Measurements from ENCODE around the gene NUCKS1. TPM values are rescaled to one million over a fixed set of nuclear protein-coding genes. Genes with fewer than 3 reads are reported as not detected.

The NUCKS1 gene
- total RNA-seq, 1 donor from 2014 or later, result 152 TPM

GRCh38 chr1:205672970-205673369 lies 77.0 kb downstream of the NUCKS1 start:
- Histone ChIP-seq H3K9ac (ENCODE audit: low read depth in 1 of 3, low read length in 3 of 3) (no peak overlapping the region), H3K36me3 (ENCODE audit: control insufficient read depth in 3 of 3, insufficient read depth in 3 of 3, low read length in 3 of 3) (no peaks in the 10 kb centered on the region), H3K27me3 (ENCODE audit: control insufficient read depth in 3 of 3, insufficient read depth in 3 of 3, low read length in 3 of 3) (peaks cover 0 to 6% (median 0%) of the 10 kb centered on the region in 3 donors), H3K4me3 (ENCODE audit: low read length in 3 of 3) (no peak overlapping the region), H3K9me3 (ENCODE audit: control insufficient read depth in 3 of 3, low read length in 3 of 3) (no peaks in the 10 kb centered on the region), H3K4me1 (ENCODE audit: control insufficient read depth in 3 of 3, insufficient read depth in 3 of 3, low read length in 3 of 3) (peaks cover 6 to 65% (median 49%) of the 10 kb centered on the region in 3 donors), H3K27ac (ENCODE audit: low read depth, low read length) (peak overlapping the region; percentile 52)

DNA sequence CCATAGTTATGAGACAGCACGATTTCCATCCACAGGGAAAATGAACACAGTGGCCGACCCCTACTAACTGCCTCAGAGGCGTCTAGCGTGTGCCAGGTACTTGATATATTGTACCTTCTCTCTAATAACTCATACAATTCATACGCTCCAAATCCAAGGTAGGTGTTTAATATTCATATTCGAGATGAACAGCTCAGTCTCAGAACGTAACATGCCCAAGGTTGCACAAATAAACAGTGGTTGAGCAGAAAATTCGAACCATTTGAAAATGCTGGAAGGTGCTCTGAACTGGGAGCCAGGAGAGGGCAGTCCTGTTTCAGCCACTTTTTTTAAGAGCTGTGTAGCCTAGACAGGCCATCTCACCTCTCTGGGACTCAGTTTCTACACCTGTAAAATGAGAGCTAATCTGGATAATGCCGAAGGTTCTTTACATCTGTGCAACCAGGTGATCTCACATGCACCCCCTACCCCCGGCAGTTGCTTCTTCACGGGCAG lies 77.5 kb downstream of the NUCKS1 start:
- Histone ChIP-seq H3K36me3 (ENCODE audit: control insufficient read depth in 3 of 3, insufficient read depth in 3 of 3, low read length in 3 of 3) (no peaks in the 10 kb centered on the region), H3K9ac (ENCODE audit: low read depth in 1 of 3, low read length in 3 of 3) (no peak overlapping the region), H3K4me3 (ENCODE audit: low read length in 3 of 3) (no peak overlapping the region), H3K27me3 (ENCODE audit: control insufficient read depth in 3 of 3, insufficient read depth in 3 of 3, low read length in 3 of 3) (peaks cover 0 to 6% (median 0%) of the 10 kb centered on the region in 3 donors), H3K4me1 (ENCODE audit: control insufficient read depth in 3 of 3, insufficient read depth in 3 of 3, low read length in 3 of 3) (peaks cover 6 to 67% (median 49%) of the 10 kb centered on the region in 3 donors), H3K9me3 (ENCODE audit: control insufficient read depth in 3 of 3, low read length in 3 of 3) (no peaks in the 10 kb centered on the region), H3K27ac (ENCODE audit: low read depth, low read length) (peak overlapping the region; percentile 52)

GRCh38 chr1:205670611-205671430 lies 79.2 kb downstream of the NUCKS1 start:
- Histone ChIP-seq H3K36me3 (ENCODE audit: control insufficient read depth in 3 of 3, insufficient read depth in 3 of 3, low read length in 3 of 3) (no peaks in the 10 kb centered on the region), H3K4me1 (ENCODE audit: control insufficient read depth in 3 of 3, insufficient read depth in 3 of 3, low read length in 3 of 3) (peaks cover 3 to 51% (median 35%) of the 10 kb centered on the region in 3 donors), H3K4me3 (ENCODE audit: low read length in 3 of 3) (peak overlapping the region in 1 of 3 donors; percentile 14), H3K9me3 (ENCODE audit: control insufficient read depth in 3 of 3, low read length in 3 of 3) (no peaks in the 10 kb centered on the region), H3K9ac (ENCODE audit: low read depth in 1 of 3, low read length in 3 of 3) (peak overlapping the region in 2 of 3 donors; percentile 32 to 40), H3K27me3 (ENCODE audit: control insufficient read depth in 3 of 3, insufficient read depth in 3 of 3, low read length in 3 of 3) (peaks cover 0 to 8% (median 0%) of the 10 kb centered on the region in 3 donors), H3K27ac (ENCODE audit: low read depth, low read length) (peak overlapping the region; percentile 72)

DNA sequence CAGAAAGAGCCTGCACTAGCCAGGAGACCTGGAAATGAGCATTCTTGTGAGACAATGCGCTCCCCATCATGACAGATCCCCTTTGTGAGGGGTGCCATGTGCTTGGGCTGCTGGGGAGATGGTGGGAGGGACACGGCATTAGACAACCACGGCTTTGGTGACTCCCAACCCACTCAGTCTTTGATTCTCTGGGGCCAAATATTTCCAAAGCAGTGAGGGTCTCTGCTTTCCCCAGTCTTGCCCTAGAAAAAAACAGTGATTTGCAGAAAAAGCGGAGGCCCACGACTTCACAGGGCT lies 79.9 kb downstream of the NUCKS1 start:
- Histone ChIP-seq H3K9ac (ENCODE audit: low read depth in 1 of 3, low read length in 3 of 3) (peak overlapping the region in 1 of 3 donors; percentile 40), H3K36me3 (ENCODE audit: control insufficient read depth in 3 of 3, insufficient read depth in 3 of 3, low read length in 3 of 3) (no peaks in the 10 kb centered on the region), H3K27ac (ENCODE audit: low read depth, low read length) (peak overlapping the region; percentile 72)

DNA sequence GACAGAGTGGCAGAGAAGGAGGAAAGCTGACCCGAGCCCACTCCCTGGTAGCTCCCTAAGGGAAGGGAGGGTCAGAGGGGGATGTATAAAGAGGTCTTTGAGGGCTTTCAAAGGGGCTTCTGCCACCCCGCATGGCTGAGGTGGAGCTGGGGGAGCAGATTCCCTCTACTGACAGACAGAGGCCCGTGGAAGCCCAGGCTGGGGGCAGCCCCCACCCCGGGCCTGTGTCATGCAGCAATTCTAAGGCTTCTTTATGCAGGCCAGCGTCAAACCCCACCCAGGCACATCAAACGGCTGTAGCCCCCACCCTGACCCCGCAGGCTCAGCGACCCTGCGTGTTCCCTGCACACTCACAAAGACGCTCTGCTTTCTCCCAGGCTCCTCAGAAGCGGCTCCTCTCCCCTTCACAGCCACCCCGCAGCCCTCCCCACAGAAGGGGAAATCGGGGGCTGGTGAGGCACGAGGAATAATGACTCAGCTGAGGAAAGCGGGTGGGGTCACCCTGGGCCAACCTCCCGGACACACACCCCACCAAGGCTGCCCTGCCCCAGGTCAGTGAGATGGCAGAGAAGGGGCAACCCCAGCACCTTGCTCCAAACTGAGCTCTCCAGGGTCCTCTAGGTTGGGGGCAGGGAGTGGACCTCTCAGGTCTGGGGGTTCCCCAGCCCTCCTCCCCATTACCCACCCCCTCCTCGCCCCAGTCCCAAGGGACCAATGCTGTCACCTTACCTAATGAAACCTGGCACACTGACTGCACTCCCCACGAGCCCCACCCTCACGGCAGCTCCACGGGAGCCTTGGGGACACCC lies 80.4 kb downstream of the NUCKS1 start:
- peak overlapping the region in 2 of 3 donors; percentile 25 to 32 for H3K9ac ChIP-seq (ENCODE audit: low read depth in 1 of 3, low read length in 3 of 3)
- H3K27ac ChIP-seq (ENCODE audit: low read depth, low read length), result peak overlapping the region; percentile 72
- no peaks in the 10 kb centered on the region for H3K9me3 ChIP-seq (ENCODE audit: control insufficient read depth in 3 of 3, low read length in 3 of 3)
- no peaks in the 10 kb centered on the region for H3K36me3 ChIP-seq (ENCODE audit: control insufficient read depth in 3 of 3, insufficient read depth in 3 of 3, low read length in 3 of 3)
- peaks cover 3 to 57% (median 40%) of the 10 kb centered on the region in 3 donors for H3K4me1 ChIP-seq (ENCODE audit: control insufficient read depth in 3 of 3, insufficient read depth in 3 of 3, low read length in 3 of 3)
- H3K27me3 ChIP-seq (ENCODE audit: control insufficient read depth in 3 of 3, insufficient read depth in 3 of 3, low read length in 3 of 3), result peaks cover 0 to 8% (median 0%) of the 10 kb centered on the region in 3 donors
- no peak overlapping the region for H3K4me3 ChIP-seq (ENCODE audit: low read length in 3 of 3)

More for the DNA sequence above, 79.9 kb downstream of the NUCKS1 start:
- H3K9me3 ChIP-seq (ENCODE audit: control insufficient read depth in 3 of 3, low read length in 3 of 3), result no peaks in the 10 kb centered on the region
- peaks cover 0 to 8% (median 0%) of the 10 kb centered on the region in 3 donors for H3K27me3 ChIP-seq (ENCODE audit: control insufficient read depth in 3 of 3, insufficient read depth in 3 of 3, low read length in 3 of 3)
- peaks cover 3 to 54% (median 35%) of the 10 kb centered on the region in 3 donors for H3K4me1 ChIP-seq (ENCODE audit: control insufficient read depth in 3 of 3, insufficient read depth in 3 of 3, low read length in 3 of 3)
- H3K4me3 ChIP-seq (ENCODE audit: low read length in 3 of 3), result no peak overlapping the region

DNA sequence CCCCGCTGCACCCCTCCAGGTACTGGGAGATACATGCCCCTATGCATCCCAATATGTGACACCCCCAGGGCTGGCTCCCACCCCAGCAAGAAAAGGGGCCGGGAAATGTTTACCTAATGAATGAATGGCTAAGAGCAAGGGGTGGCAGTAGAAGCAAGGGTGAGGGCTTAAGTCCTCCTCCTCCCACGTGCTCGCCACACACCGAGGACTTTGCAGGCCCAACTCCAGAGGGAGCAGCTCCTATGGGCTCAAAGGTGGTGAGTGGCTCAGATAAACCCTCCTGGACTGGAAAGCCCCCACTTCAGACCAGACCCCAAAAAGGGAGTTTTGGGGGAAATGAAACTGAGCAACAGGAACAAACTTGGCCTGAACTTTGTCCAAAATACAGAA lies 81.0 kb downstream of the NUCKS1 start:
- peak overlapping the region in 1 of 3 donors; percentile 25 for H3K9ac ChIP-seq (ENCODE audit: low read depth in 1 of 3, low read length in 3 of 3)

GRCh38 chr1:205667909-205668643 lies 81.9 kb downstream of the NUCKS1 start:
- Histone ChIP-seq H3K27ac (ENCODE audit: low read depth, low read length) (no peak overlapping the region), H3K27me3 (ENCODE audit: control insufficient read depth in 3 of 3, insufficient read depth in 3 of 3, low read length in 3 of 3) (peaks cover 0 to 12% (median 0%) of the 10 kb centered on the region in 3 donors), H3K4me3 (ENCODE audit: low read length in 3 of 3) (no peak overlapping the region), H3K4me1 (ENCODE audit: control insufficient read depth in 3 of 3, insufficient read depth in 3 of 3, low read length in 3 of 3) (peaks cover 3 to 61% (median 42%) of the 10 kb centered on the region in 3 donors), H3K9me3 (ENCODE audit: control insufficient read depth in 3 of 3, low read length in 3 of 3) (no peaks in the 10 kb centered on the region), H3K9ac (ENCODE audit: low read depth in 1 of 3, low read length in 3 of 3) (peak overlapping the region in 1 of 3 donors; percentile 25), H3K36me3 (ENCODE audit: control insufficient read depth in 3 of 3, insufficient read depth in 3 of 3, low read length in 3 of 3) (peaks cover 0 to 2% (median 0%) of the 10 kb centered on the region in 3 donors)

More for the DNA sequence above, 81.0 kb downstream of the NUCKS1 start:
- Histone ChIP-seq H3K4me1 (ENCODE audit: control insufficient read depth in 3 of 3, insufficient read depth in 3 of 3, low read length in 3 of 3) (peaks cover 6 to 63% (median 45%) of the 10 kb centered on the region in 3 donors), H3K4me3 (ENCODE audit: low read length in 3 of 3) (no peak overlapping the region), H3K27ac (ENCODE audit: low read depth, low read length) (no peak overlapping the region), H3K9me3 (ENCODE audit: control insufficient read depth in 3 of 3, low read length in 3 of 3) (no peaks in the 10 kb centered on the region), H3K36me3 (ENCODE audit: control insufficient read depth in 3 of 3, insufficient read depth in 3 of 3, low read length in 3 of 3) (no peaks in the 10 kb centered on the region), H3K27me3 (ENCODE audit: control insufficient read depth in 3 of 3, insufficient read depth in 3 of 3, low read length in 3 of 3) (peaks cover 0 to 12% (median 0%) of the 10 kb centered on the region in 3 donors)

GRCh38 chr1:205666372-205667166 lies 83.4 kb downstream of the NUCKS1 start:
- H3K4me3 ChIP-seq (ENCODE audit: low read length in 3 of 3), result no peak overlapping the region
- peaks cover 0 to 2% (median 0%) of the 10 kb centered on the region in 3 donors for H3K36me3 ChIP-seq (ENCODE audit: control insufficient read depth in 3 of 3, insufficient read depth in 3 of 3, low read length in 3 of 3)
- peaks cover 0 to 12% (median 0%) of the 10 kb centered on the region in 3 donors for H3K27me3 ChIP-seq (ENCODE audit: control insufficient read depth in 3 of 3, insufficient read depth in 3 of 3, low read length in 3 of 3)
- peaks cover 3 to 62% (median 37%) of the 10 kb centered on the region in 3 donors for H3K4me1 ChIP-seq (ENCODE audit: control insufficient read depth in 3 of 3, insufficient read depth in 3 of 3, low read length in 3 of 3)
- no peak overlapping the region for H3K27ac ChIP-seq (ENCODE audit: low read depth, low read length)
- peak overlapping the region in 1 of 3 donors; percentile 45 for H3K9ac ChIP-seq (ENCODE audit: low read depth in 1 of 3, low read length in 3 of 3)
- no peaks in the 10 kb centered on the region for H3K9me3 ChIP-seq (ENCODE audit: control insufficient read depth in 3 of 3, low read length in 3 of 3)

All from skeletal muscle tissue (tissue), 4 donors.